Progenitor cell of endocrine pancreas (in vitro differentiated cells): ENCODE data around the gene AATK. TPM values are rescaled to one million over a fixed set of nuclear protein-coding genes. Genes with fewer than 3 reads are reported as not detected.
"Not testable (repeated sequence)": the region's sequence is repeated elsewhere in the genome, so short reads cannot be mapped to it uniquely, and the experiment has no call there.

ENCODE experiments used
- DNase-seq: peaks from one replicate; pipeline ENCODE4 v3.0.0; 2021; ENCODE audit warnings: low spot score; ENCODE audit not compliant: unreplicated experiment
- H3K27ac Mint-ChIP-seq: 2 replicates; pipeline ENCODE4 v1.8.0; 2021; ENCODE audit warnings: mild to moderate bottlenecking, moderate library complexity, mixed read lengths
- H3K27me3 Mint-ChIP-seq: 2 replicates; pipeline ENCODE4 v1.8.0; 2021; ENCODE audit warnings: mixed read lengths
- H3K36me3 Mint-ChIP-seq: 2 replicates; pipeline ENCODE4 v1.8.0; 2022; ENCODE audit warnings: mixed read lengths; ENCODE audit not compliant: insufficient read depth
- H3K4me1 Mint-ChIP-seq: 2 replicates; pipeline ENCODE4 v1.8.0; 2021; ENCODE audit warnings: low read depth, mixed read lengths
- H3K4me3 Mint-ChIP-seq: 2 replicates; pipeline ENCODE4 v1.8.0; 2021; ENCODE audit warnings: low read depth, mild to moderate bottlenecking, moderate library complexity, mixed read lengths
- H3K9me3 Mint-ChIP-seq: 2 replicates; pipeline ENCODE4 v1.8.0; 2021; ENCODE audit warnings: low read depth, mixed read lengths
- CTCF ChIP-seq: fragments of 200-600 bp; sonication (generic); IDR thresholded peaks from one replicate; pipeline ENCODE4 v1.5.0; 2021; ENCODE audit warnings: antibody characterized with exemption, mild to moderate bottlenecking; ENCODE audit not compliant: unreplicated experiment
- total RNA-seq: library from RNA; stranded (reverse); gene quantifications from 2 replicates; pipeline ENCODE4 v1.2.1, GENCODE V29; 2021

AATK gene
- total RNA-seq, 1 donor from 2014 or later: 12.9 TPM

- H3K4me1 Mint-ChIP-seq: no peaks in the 10 kb centered on the region
- no peak overlapping the region for H3K4me3 Mint-ChIP-seq
- H3K9me3 Mint-ChIP-seq: no peaks in the 10 kb centered on the region
- no peak for TF ChIP-seq CTCF
- DNase-seq: no peak
- no peaks in the 10 kb centered on the region for H3K27me3 Mint-ChIP-seq
- H3K27ac Mint-ChIP-seq: no peak overlapping the region
- no peaks in the 10 kb centered on the region for H3K36me3 Mint-ChIP-seq
These were observed 18.3 kb downstream of the AATK start for GRCh38 chr17:81147701-81148100.

GRCh38 chr17:81146208-81146607 is 19.8 kb downstream of the AATK start:
- not testable (repeated sequence) for H3K4me1 Mint-ChIP-seq, H3K27me3 Mint-ChIP-seq, H3K4me3 Mint-ChIP-seq, H3K36me3 Mint-ChIP-seq, H3K9me3 Mint-ChIP-seq, DNase-seq, H3K27ac Mint-ChIP-seq

- Mint-ChIP-seq H3K4me1 (no peaks in the 10 kb centered on the region), H3K4me3 (no peak overlapping the region), H3K9me3 (no peaks in the 10 kb centered on the region), H3K27ac (no peak overlapping the region), H3K27me3 (no peaks in the 10 kb centered on the region), H3K36me3 (no peaks in the 10 kb centered on the region)
- no peak for DNase-seq
- TF ChIP-seq CTCF: no peak
These were observed 21.6 kb downstream of the AATK start for GRCh38 chr17:81144423-81144781.

GRCh38 chr17:81143717-81144422 is 22.2 kb downstream of the AATK start:
- no peak for DNase-seq
- Mint-ChIP-seq H3K27ac (no peak overlapping the region), H3K4me3 (no peak overlapping the region), H3K36me3 (no peaks in the 10 kb centered on the region), H3K9me3 (no peaks in the 10 kb centered on the region), H3K27me3 (no peaks in the 10 kb centered on the region), H3K4me1 (no peaks in the 10 kb centered on the region)
- no peak for TF ChIP-seq CTCF

GRCh38 chr17:81143200-81143527 is 22.9 kb downstream of the AATK start:
- no peaks in the 10 kb centered on the region for H3K36me3 Mint-ChIP-seq
- no peak for DNase-seq
- H3K4me3 Mint-ChIP-seq: no peak overlapping the region
- TF ChIP-seq CTCF: no peak
- no peaks in the 10 kb centered on the region for H3K4me1 Mint-ChIP-seq
- no peak overlapping the region for H3K27ac Mint-ChIP-seq
- peaks cover 3% of the 10 kb centered on the region for H3K9me3 Mint-ChIP-seq
- H3K27me3 Mint-ChIP-seq: no peaks in the 10 kb centered on the region
